GM12872 (cell line): ENCODE measurements around the gene MACROD1.

Source experiments
- TF ChIP-seq, protein P1 (sequence below): IDR thresholded peaks from 3 replicates; pipeline ENCODE4 v1.5.1; 2011; ENCODE audit warnings: low read depth, mild to moderate bottlenecking, low read length, moderate library complexity; ENCODE audit not compliant: insufficient read depth

The MACROD1 gene

DNA sequence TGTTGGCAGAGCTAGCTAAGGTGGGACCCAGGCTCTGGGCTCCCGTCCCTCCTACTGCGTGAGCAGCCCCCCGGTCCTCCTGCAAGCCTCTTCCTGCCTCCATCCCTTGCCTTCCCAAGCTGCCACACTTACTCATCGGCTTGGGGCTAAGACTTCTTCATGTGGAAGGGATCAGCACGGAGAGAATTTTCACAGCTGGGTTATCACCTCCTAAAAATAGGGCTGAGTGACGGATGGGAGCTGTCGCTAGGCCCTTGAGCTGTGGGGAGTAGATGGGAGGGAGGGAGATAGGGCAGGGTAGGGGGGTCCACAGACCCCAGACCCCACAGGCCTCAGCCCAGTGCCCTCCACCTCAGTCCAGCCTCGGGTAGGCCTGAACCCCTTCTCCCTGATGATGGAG is 89.2 kb downstream of the MACROD1 start:
- TF ChIP-seq, protein P1, sequence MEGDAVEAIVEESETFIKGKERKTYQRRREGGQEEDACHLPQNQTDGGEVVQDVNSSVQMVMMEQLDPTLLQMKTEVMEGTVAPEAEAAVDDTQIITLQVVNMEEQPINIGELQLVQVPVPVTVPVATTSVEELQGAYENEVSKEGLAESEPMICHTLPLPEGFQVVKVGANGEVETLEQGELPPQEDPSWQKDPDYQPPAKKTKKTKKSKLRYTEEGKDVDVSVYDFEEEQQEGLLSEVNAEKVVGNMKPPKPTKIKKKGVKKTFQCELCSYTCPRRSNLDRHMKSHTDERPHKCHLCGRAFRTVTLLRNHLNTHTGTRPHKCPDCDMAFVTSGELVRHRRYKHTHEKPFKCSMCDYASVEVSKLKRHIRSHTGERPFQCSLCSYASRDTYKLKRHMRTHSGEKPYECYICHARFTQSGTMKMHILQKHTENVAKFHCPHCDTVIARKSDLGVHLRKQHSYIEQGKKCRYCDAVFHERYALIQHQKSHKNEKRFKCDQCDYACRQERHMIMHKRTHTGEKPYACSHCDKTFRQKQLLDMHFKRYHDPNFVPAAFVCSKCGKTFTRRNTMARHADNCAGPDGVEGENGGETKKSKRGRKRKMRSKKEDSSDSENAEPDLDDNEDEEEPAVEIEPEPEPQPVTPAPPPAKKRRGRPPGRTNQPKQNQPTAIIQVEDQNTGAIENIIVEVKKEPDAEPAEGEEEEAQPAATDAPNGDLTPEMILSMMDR: no peak

DNA sequence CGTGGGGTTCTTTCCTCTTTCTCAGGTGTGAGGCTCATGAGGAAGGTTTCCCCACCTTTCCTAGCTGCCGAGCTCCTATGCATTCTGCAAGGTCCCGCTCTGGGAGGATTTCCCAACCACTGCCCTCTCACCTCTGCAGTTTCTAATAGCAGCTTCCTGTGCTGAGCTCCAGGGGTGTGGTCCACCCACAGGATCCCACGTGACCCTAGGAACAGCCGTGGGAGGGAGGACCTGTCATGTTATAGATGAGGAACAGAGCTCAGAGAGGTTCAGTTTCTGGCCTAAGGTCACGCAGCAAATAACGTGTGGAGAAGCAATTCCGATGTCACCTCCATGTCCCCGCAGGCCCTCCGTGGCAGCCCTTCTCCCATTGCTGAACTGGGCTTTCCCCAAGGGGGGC is 91.7 kb downstream of the MACROD1 start:
- TF ChIP-seq, protein P1: no peak

DNA sequence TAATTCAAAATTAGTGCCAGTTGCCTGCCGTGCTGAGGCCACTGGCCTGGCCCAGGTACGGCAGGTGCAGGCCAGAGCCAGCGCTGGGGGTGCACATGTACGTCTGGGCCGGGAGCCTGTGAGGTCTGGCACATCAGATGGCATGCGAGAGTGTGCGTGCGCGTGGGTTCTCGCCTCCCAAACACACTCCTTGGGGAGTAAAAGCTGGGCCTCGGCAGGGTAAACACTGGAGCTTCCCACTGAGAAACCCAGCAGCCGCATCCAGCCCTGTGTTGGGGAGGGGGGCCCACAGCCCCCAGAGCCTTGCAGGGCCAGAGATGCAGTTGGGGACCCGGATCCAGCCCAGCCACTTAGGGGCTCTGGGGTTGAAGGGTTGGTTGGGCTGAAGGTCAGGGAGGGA is 92.4 kb downstream of the MACROD1 start:
- TF ChIP-seq, protein P1: no peak

DNA sequence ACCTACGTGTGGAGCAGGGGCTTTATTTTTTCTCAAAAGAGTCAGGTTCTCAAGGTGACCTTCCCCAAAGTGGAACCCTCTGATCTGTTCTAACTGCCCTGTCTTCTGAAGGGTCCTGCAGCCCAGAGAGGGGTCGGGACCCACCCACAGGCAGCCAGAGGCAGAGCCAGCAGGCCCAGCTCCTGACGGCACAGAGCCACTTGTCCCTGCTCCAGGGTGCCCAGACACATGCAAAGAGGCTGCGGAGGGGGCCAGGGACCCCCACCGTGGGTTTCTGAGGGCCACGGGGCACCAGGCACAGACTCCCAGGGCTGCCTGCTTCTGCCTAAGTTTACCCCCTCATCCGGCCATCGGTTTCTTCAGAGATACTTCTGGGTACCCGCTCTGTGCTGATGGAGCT is 93.0 kb downstream of the MACROD1 start:
- TF ChIP-seq, protein P1: no peak

DNA sequence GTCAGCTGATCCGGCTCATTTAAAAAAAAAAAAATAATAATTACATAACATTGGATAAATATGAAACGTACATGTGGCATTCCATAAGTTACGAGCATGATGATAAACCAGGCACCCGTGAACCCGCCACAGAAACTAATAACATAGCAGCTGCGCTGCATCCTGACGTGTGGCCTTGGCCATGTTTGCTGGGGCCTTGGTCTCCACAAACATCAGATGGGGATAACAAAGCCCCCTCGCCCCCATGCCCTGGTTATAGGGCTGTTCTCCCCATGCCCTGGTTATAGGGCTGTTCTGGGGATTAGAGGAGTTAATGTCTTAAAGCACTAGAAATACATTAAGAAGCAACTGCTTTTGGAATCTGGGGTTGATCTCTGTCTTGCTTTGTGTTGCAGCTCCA is 93.5 kb downstream of the MACROD1 start:
- TF ChIP-seq, protein P1: no peak

DNA sequence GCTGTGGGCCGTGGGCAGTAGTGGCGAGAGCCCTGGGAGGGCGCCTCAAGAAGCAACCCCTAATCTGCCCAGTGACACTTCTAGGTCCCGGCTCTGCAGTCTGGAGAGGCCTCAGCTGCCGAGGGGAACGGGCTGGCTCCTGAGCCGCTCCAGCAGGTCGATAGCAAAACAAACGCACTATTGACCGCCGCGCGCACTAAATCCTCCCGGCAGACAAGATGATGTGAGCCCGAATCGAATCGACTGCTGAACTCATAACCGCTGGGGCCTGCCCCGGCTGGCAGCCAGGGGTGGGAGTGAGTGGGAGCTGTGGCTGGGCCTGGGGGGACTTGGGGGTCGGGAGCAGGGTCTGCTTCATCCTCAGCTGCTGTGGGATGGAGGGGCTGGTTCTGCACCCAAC is 94.1 kb downstream of the MACROD1 start:
- TF ChIP-seq, protein P1: no peak

DNA sequence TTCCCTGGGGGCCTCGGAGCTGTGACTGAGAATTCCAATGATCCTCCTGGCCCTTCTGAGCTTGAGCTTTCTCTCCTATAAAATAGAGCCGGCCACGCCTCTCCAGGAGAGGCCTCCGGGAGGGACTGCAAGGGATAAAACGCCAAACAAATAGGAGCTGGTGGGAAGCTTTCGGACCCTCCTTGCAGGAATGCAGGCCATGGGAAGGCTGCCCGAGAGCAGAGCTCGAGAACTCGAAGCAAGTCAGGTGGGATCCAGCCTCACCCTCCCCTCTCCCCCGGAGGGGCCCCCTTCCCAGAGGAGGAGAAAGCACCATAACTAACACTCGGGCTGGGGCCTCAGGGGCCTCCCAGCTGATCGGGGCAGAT is 95.6 kb downstream of the MACROD1 start:
- TF ChIP-seq, protein P1: no peak
